SK-N-SH (cell line): Measurements from ENCODE around the gene VASP.

Experiments
- CTCF ChIP-seq: fragments of 200-600 bp; sonication (generic); IDR thresholded peaks from 2 replicates; pipeline ENCODE4 v1.6.1; 2017; ENCODE audit warnings: antibody characterized with exemption, mild to moderate bottlenecking, moderate library complexity
- ELF1 ChIP-seq: IDR thresholded peaks from 2 replicates; pipeline ENCODE4 v1.4.0; 2012
- EZH2phosphoT487 ChIP-seq: fragments of 200-600 bp; sonication (generic); IDR thresholded peaks from 2 replicates; pipeline ENCODE4 v1.6.1; 2017; ENCODE audit warnings: low read depth, mixed run types, mild to moderate bottlenecking, antibody characterized with exemption, moderate library complexity, borderline replicate concordance
- GABPA ChIP-seq: IDR thresholded peaks from 2 replicates; pipeline ENCODE4 v1.4.0; 2012; ENCODE audit warnings: low read depth, mild to moderate bottlenecking
- JUND ChIP-seq: IDR thresholded peaks from 2 replicates; pipeline ENCODE4 v1.4.0; 2012
- MAX ChIP-seq: IDR thresholded peaks from 2 replicates; pipeline ENCODE4 v1.4.0; 2012; ENCODE audit warnings: low read depth
- MXI1 ChIP-seq: IDR thresholded peaks from 2 replicates; pipeline ENCODE4 v1.6.1; 2012; ENCODE audit warnings: mild to moderate bottlenecking, low read depth, low read length, improper control_type of control experiment
- PBX3 ChIP-seq: IDR thresholded peaks from 2 replicates; pipeline ENCODE4; 2012
- POLR2AphosphoS5 ChIP-seq: IDR thresholded peaks from 2 replicates; pipeline ENCODE4 v1.6.1; 2012; ENCODE audit warnings: low read depth, low read length
- REST ChIP-seq: IDR thresholded peaks from 2 replicates; pipeline ENCODE4 v1.6.1; 2012; ENCODE audit warnings: mild to moderate bottlenecking, low read depth, low read length, moderate library complexity
- RFX5 ChIP-seq: IDR thresholded peaks from 2 replicates; pipeline ENCODE4 v1.6.1; 2012; ENCODE audit warnings: mild to moderate bottlenecking, improper control_type of control experiment, low read length
- SIN3A ChIP-seq: IDR thresholded peaks from 2 replicates; pipeline ENCODE4 v1.6.1; 2012; ENCODE audit warnings: low read depth, mild to moderate bottlenecking, low read length, moderate library complexity, borderline replicate concordance
- TAF1 ChIP-seq: IDR thresholded peaks from 2 replicates; pipeline ENCODE4 v1.6.1; 2012; ENCODE audit warnings: low read depth, mild to moderate bottlenecking, low read length, moderate library complexity, borderline replicate concordance
- TCF12 ChIP-seq: IDR thresholded peaks from 2 replicates; pipeline ENCODE4 v1.4.0; 2012

GRCh38 chr19:45531349-45531748, 24.1 kb downstream of the VASP start:
- TF ChIP-seq SIN3A, result no peak
- TF ChIP-seq RFX5, result no peak
- TF ChIP-seq GABPA, result no peak
- no peak for TF ChIP-seq CTCF
- no peak for TF ChIP-seq REST
- TF ChIP-seq JUND, result no peak
- TF ChIP-seq PBX3, result no peak
- no peak for TF ChIP-seq MAX
- no peak for TF ChIP-seq MXI1
- no peak for TF ChIP-seq POLR2AphosphoS5
- TF ChIP-seq TAF1, result no peak
- no peak for TF ChIP-seq EZH2phosphoT487
- no peak for TF ChIP-seq ELF1
- TF ChIP-seq TCF12, result no peak
